Endodermal cell (in vitro differentiated cells): ENCODE measurements around the gene PTPN1. TPM values are rescaled to one million over a fixed set of nuclear protein-coding genes. Genes with fewer than 3 reads are reported as not detected.

Experiments
- DNase-seq: peaks from one replicate; pipeline ENCODE4 v3.0.0-alpha.2; 2017
- H3K27ac ChIP-seq: 2 replicates; pipeline ENCODE4 v1.5.1; 2013; ENCODE audit warnings: mild to moderate bottlenecking, low read depth, low read length, moderate library complexity
- H3K27me3 ChIP-seq: 2 replicates; pipeline ENCODE4 v1.6.1; 2013; ENCODE audit warnings: mild to moderate bottlenecking, low read length, moderate library complexity; ENCODE audit not compliant: insufficient read depth, control insufficient read depth, poor library complexity, severe bottlenecking
- H3K36me3 ChIP-seq: 2 replicates; pipeline ENCODE4 v1.7.0; 2013; ENCODE audit warnings: mild to moderate bottlenecking, low read length, moderate library complexity; ENCODE audit not compliant: control insufficient read depth, insufficient read depth
- H3K4me1 ChIP-seq: one replicate; pipeline ENCODE4 v1.7.0; 2013; ENCODE audit warnings: low read length; ENCODE audit not compliant: control insufficient read depth, insufficient read depth
- H3K4me3 ChIP-seq: 2 replicates; pipeline ENCODE4 v1.5.1; 2013; ENCODE audit warnings: mild to moderate bottlenecking, low read length, moderate library complexity
- H3K9ac ChIP-seq: 2 replicates; pipeline ENCODE4 v1.6.1; 2013; ENCODE audit warnings: mild to moderate bottlenecking, low read length, moderate library complexity; ENCODE audit not compliant: poor library complexity, severe bottlenecking; ENCODE audit errors: extremely low read depth
- H3K9me3 ChIP-seq: 2 replicates; pipeline ENCODE4 v1.6.1; 2013; ENCODE audit warnings: mild to moderate bottlenecking, low read length, moderate library complexity; ENCODE audit not compliant: control insufficient read depth
- H3K27ac Mint-ChIP-seq: 2 replicates; pipeline ENCODE4 v1.8.0; 2020; ENCODE audit warnings: mixed read lengths
- H3K27me3 Mint-ChIP-seq: 2 replicates; pipeline ENCODE4 v1.8.0; 2021; ENCODE audit warnings: mild to moderate bottlenecking, mixed read lengths; ENCODE audit not compliant: insufficient read depth
- H3K36me3 Mint-ChIP-seq: 2 replicates; pipeline ENCODE4 v1.8.0; 2020; ENCODE audit warnings: low read depth, mixed read lengths
- H3K4me1 Mint-ChIP-seq: 2 replicates; pipeline ENCODE4 v1.8.0; 2020; ENCODE audit warnings: mixed read lengths
- H3K4me3 Mint-ChIP-seq: 2 replicates; pipeline ENCODE4 v1.8.0; 2020; ENCODE audit warnings: mild to moderate bottlenecking, moderate library complexity, mixed read lengths
- H3K9me3 Mint-ChIP-seq: 2 replicates; pipeline ENCODE4 v1.8.0; 2020; ENCODE audit warnings: mild to moderate bottlenecking, mixed read lengths
- CTCF ChIP-seq: fragments of 200-600 bp; sonication (generic); conservative IDR thresholded peaks from 2 replicates; pipeline ENCODE4 v1.5.0; 2021; ENCODE audit warnings: antibody characterized with exemption, mild to moderate bottlenecking
- WGBS, 2 experiments: methylation state at CpG; one replicate each; pipeline versions ENCODE4 v1.1.5 to v1.1.7; 2013; ENCODE audit warnings: missing lambda C conversion rate in 2 of 2, mixed read lengths in 1 of 2; ENCODE audit not compliant: insufficient coverage in 1 of 2, insufficient read length in 1 of 2; 5-methylcytosine and 5-hydroxymethylcytosine counted together
- total RNA-seq, 2 donors: library from RNA; stranded (reverse); fragmentation: NEBNext Ultra II Directional in 1 of 2; extraction: Animal tissue kit (Norgen Biotek cat#: 25700) in 1 of 2; gene quantifications; 2 replicates in 1 of 2; 3 replicates in 1 of 2; pipeline ENCODE4 v1.2.1, GENCODE V29; 2021

PTPN1 gene
- total RNA-seq, 2 donors from 2014 or later, result 25.4 to 28.7 TPM

- H3K36me3 Mint-ChIP-seq, result no peaks in the 10 kb centered on the region
- no peak overlapping the region for H3K27ac Mint-ChIP-seq
- WGBS, 2 experiments, result 68 to 100% methylated on average over 1 to 2 of the region's 4 CpGs
- no peak overlapping the region for H3K27ac ChIP-seq
- peaks cover 9% of the 10 kb centered on the region for H3K36me3 ChIP-seq
- no peak for TF ChIP-seq CTCF
- H3K4me1 ChIP-seq, result no peaks in the 10 kb centered on the region
- H3K4me3 Mint-ChIP-seq, result no peak overlapping the region
- H3K4me3 ChIP-seq, result no peak overlapping the region
- H3K27me3 ChIP-seq, result no peaks in the 10 kb centered on the region
- no peaks in the 10 kb centered on the region for H3K27me3 Mint-ChIP-seq
- no peaks in the 10 kb centered on the region for H3K4me1 Mint-ChIP-seq
- H3K9me3 ChIP-seq, result no peaks in the 10 kb centered on the region
- H3K9me3 Mint-ChIP-seq, result no peaks in the 10 kb centered on the region
- no peak overlapping the region for H3K9ac ChIP-seq
- no peak for DNase-seq
These were observed 44.8 kb downstream of the PTPN1 start for GRCh38 chr20:50554694-50555579.

GRCh38 chr20:50555662-50556061 is 45.5 kb downstream of the PTPN1 start:
- 92 to 95% methylated on average over 4 to 5 of the region's 5 CpGs for WGBS, 2 experiments
- Mint-ChIP-seq H3K9me3 (no peaks in the 10 kb centered on the region), H3K27ac (no peak overlapping the region), H3K27me3 (no peaks in the 10 kb centered on the region), H3K36me3 (no peaks in the 10 kb centered on the region), H3K4me3 (no peak overlapping the region), H3K4me1 (no peaks in the 10 kb centered on the region)
- Histone ChIP-seq H3K4me3 (no peak overlapping the region), H3K4me1 (no peaks in the 10 kb centered on the region), H3K9me3 (no peaks in the 10 kb centered on the region), H3K27ac (no peak overlapping the region), H3K36me3 (peaks cover 9% of the 10 kb centered on the region), H3K27me3 (no peaks in the 10 kb centered on the region), H3K9ac (no peak overlapping the region)
- DNase-seq, result no peak
- no peak for TF ChIP-seq CTCF

DNA sequence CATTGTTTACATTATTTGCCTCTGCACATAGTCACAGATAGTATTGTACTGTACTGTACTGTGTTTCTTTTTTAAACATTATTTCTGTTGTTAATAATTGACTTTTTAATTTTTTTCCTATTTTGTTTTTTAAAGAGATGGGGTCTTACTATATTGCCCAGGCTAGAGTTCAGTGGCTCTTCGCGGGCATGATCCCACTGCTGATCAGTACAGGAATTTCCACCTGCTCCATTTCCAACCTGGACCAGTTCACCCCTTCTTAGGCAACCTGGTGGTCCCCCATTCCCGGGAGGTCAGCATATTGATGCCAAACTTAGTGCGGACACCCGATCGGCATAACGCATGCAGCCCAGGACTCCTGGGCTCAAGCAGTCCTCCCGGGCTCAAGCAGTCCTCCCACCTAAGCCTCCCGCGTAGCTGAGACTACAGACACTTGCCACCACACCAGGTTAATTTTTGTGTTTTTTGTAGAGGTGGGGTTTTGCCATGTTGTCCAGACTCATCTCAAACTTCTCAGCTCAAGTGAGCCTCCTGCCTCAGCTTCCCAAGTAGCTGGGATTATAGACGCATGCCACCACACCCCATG is 47.5 kb downstream of the PTPN1 start:
- Mint-ChIP-seq H3K36me3 (peaks cover 9% of the 10 kb centered on the region), H3K27ac (no peak overlapping the region), H3K9me3 (no peaks in the 10 kb centered on the region), H3K27me3 (no peaks in the 10 kb centered on the region), H3K4me3 (no peak overlapping the region), H3K4me1 (no peaks in the 10 kb centered on the region)
- no peak for TF ChIP-seq CTCF
- no peaks in the 10 kb centered on the region for H3K9me3 ChIP-seq
- H3K9ac ChIP-seq, result no peak overlapping the region
- DNase-seq, result no peak
- H3K36me3 ChIP-seq, result peaks cover 27% of the 10 kb centered on the region
- 96% methylated on average over 7 to 11 of the region's 11 CpGs for WGBS, 2 experiments
- no peaks in the 10 kb centered on the region for H3K4me1 ChIP-seq
- H3K27me3 ChIP-seq, result no peaks in the 10 kb centered on the region
- no peak overlapping the region for H3K4me3 ChIP-seq
- no peak overlapping the region for H3K27ac ChIP-seq
